Prostate gland (tissue), 2 donors: ENCODE results near the gene FAM222B.

Experiments used
- CTCF ChIP-seq, 4 experiments: fragments of 200-600 bp in 2 of 4; fragments of 450-650 bp in 2 of 4; sonication (generic) in 2 of 4; IDR thresholded peaks; 1 replicate in 3 of 4; 2 replicates in 1 of 4; pipeline ENCODE4 v1.5.1; 2016 to 2019; ENCODE audit warnings: antibody characterized with exemption in 4 of 4, mild to moderate bottlenecking in 2 of 4, moderate library complexity in 2 of 4
- POLR2A ChIP-seq: fragments of 450-650 bp; IDR thresholded peaks from one replicate; pipeline ENCODE4 v1.6.1; 2016; ENCODE audit warnings: antibody characterized with exemption, mild to moderate bottlenecking

GRCh38 chr17:28740406-28741357, 101.9 kb downstream of the FAM222B start:
- no peak for TF ChIP-seq CTCF (IDR thresholded peaks at IDR 0.05)
- no peak for TF ChIP-seq POLR2A
